NCI-H2227 treated with DMSO at 0.1 percent for 48 hours (cell line): ENCODE measurements around the gene PPP1R12A.

Experiments
- DNase-seq: peaks from one replicate; lab custom pipeline; 2025; lab: John Stamatoyannopoulos, UW

Gene PPP1R12A

GRCh38 chr12:79935624-79936345, 888 bp upstream of the PPP1R12A start:
- no peak for DNase-seq

- peak; percentile 68 for DNase-seq
These were observed 446 bp downstream of the PPP1R12A start for GRCh38 chr12:79934281-79935020.

GRCh38 chr12:79933532-79934264, 1.2 kb downstream of the PPP1R12A start:
- peak; percentile 57 for DNase-seq

DNA sequence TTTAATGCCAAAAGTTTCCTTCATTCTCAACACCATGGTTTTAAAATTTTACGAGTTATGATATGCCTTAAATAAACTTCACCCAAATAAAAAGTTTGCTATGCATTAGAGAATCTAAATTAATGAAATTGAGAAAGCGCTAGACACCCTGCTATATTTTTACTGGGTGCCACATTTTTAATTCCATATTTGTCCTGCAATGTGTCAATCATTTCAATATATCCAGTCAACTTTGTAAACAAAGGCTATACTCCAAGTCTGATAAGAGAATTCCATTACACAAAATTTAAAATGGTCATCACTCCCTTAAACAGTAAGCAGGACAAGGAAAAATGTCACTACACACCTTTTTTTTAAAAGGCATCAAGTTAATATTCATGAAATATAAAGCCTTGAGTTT, 1.9 kb downstream of the PPP1R12A start:
- no peak for DNase-seq

- DNase-seq, result no peak
These were observed 2.5 kb downstream of the PPP1R12A start for GRCh38 chr12:79932357-79932756.

DNA sequence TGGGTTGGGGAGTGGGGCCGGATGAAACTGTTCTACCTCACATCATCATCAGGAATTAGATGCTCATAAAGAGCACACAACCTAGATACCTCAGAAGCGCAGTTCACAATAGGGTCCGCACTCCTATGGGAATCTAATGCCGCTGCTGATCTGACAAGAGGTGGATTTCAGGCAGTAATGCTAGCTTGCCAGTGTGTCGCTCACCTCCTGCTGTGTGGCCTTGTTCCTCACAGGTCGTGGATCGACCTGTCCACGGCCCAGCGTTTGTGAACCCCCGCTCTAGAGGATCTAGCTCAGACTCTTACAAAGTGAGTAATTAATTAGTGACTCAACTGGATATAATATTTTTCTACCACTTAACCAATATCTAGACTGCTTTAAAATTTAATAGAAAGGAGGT, 5.8 kb downstream of the PPP1R12A start:
- no peak for DNase-seq

DNA sequence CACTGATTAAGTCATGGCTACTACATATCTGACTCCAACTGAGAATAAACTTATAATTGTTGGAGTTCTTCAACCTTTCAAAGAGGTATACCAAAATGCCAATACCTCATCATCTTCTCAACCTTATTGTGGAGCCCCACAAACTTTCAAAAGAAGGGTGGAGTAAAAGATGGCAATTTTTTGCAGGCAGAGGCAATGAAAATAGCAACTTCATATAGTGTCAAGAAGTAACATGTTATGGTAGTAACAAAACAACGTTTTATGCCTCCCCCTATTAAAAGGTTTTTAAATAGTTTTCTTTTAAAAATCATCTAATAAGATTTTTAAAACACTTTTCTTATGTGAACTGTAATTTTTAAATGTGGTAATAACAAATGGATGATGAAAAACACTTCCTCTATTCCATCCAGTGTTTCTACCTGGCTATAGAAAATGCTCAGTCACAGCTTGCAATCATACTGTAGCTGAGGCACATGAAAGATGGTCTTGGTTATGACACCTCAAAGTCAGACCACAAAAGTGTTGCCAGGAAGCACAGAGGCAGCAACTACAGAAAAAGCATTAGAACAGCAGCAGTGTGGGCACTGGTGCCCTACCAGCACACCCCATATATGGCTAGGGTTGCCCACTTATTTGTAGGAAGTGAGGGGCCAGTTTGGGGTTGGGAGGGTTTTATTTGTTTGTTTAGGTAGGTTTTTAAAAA, 7.0 kb downstream of the PPP1R12A start:
- DNase-seq, result no peak

DNA sequence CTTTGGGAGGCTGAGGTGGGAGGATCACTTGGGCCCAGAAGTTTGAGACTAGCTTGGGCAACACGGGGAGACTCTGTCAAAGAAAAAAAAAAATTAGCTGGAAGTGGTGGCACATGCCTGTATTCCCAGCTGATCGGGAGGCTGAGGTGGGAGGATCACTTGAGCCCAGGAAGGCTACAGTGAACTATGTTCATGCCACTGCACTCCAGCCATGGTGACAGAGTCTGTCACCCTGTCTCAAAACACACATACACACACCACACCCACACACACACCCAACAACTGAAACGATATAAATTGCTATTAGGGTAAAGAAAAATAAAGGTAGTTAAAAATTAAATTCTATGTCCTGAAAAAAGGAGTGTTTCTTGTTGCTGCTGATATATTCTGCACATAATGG, 7.9 kb downstream of the PPP1R12A start:
- DNase-seq, result no peak

DNA sequence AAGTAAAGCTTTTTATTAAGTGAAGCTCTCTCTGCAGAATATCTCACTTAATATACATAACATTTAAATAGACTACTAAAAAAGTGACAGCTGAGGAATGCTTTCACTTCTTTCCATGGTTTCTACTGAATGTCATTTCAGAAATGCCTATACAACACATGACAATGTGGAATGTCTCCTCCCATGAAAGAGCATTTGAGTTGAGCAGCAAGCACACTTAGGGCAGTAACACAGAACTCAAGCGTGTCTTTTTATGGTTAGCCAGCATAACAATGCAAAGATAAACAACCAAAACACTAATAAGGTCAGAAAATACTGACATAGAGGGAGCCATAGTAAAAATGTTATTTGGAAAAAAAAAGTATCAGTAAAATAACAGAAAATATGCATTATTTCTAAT, 9.4 kb downstream of the PPP1R12A start:
- DNase-seq, result no peak

- no peak for DNase-seq
These were observed 13.1 kb downstream of the PPP1R12A start for GRCh38 chr12:79921786-79922185.

GRCh38 chr12:79920421-79921238, 14.3 kb downstream of the PPP1R12A start:
- DNase-seq, result no peak

GRCh38 chr12:79919762-79920161, 15.1 kb downstream of the PPP1R12A start:
- no peak for DNase-seq

DNA sequence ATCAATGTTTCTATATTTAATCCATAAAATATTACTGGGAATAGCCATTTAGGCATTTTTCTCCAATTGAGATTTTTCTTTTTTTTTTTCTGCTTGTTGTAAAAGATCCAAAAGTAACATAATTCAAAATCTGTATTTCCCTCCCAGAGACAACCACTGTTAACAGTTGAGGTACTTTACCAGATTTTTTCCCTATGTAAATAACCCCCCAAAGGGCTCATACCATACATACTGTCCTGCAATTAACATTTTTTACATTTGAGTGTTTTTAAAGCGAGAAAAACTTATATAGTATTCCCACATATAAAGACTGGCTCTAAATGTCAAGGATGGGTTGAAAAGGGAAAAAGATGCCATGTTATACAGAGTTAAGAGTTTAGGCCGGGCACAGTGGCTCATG, 18.1 kb downstream of the PPP1R12A start:
- no peak for DNase-seq

DNA sequence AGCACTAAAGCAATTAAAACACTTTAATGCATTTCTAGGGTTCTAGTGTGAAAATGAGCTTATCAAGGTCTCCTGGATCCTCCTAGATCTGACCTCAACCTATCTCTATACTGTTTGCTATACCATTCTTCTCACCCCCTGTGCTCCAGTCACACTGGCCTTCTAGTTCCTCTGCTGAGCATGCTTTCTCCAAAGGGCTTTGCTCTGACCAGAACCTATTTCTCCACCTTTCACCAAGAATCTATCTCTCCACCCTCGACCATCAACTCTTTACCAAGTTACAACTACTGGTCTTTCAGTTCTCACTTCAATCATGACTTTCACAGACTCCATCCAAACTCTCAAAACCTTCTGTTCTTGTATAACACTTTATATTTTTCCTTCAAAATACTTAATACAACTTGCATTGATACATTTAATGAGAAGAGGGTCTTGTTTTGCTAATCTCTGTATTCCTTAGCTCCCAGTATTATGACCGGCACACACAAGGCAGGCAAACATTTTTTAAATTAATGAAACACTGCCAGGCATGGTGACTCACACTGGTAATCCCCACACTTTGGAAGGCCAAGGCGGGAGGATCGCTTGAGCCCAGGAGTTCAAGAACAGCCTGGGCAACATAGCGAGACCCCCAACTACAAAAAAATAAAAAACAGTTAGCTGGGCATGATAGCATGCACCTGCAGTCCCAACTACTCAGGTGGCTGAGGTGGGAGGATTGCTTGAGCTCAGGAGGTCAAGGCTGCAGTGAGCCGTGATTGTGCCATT, 22.8 kb downstream of the PPP1R12A start:
- no peak for DNase-seq

DNA sequence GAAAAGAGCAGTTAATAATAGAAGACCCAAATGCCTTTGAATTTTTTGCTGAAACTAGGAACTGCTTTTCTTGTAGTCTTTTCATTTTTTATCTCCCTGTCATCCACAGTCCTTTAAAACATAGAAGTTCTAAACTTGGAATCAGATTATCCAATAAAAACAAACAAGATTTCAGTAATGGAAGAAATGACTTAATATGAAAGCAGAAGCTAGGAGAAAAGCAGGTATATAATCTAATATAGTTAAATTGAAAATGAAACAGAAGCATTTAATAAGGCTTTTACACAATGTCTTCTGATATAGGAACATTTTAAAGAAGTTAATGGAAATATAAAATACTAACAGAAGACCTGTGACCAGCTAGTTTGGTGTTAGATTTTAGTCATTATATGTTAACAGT, 26.5 kb downstream of the PPP1R12A start:
- DNase-seq, result no peak

GRCh38 chr12:79901506-79901905, 33.4 kb downstream of the PPP1R12A start:
- DNase-seq, result no peak

DNA sequence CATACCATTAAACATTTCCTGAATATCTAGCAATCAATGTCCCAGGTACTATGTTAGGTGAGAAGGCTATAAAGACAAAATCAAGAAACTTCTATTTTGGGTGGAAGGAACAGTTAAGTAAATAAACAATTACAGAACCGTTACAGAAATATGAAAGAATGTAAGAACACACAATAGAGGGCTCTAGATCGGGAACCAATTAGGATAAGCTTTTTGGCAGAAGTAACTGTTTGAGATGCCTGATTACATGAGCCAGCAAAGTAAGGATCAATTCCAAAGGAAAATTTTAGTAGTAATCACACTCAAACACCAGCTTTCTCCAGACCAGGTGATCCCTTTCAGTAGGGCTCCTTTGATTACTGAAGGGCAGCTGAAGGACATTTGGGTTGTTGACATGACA, 33.9 kb downstream of the PPP1R12A start:
- DNase-seq, result no peak

GRCh38 chr12:79900199-79900598, 34.7 kb downstream of the PPP1R12A start:
- no peak for DNase-seq

DNA sequence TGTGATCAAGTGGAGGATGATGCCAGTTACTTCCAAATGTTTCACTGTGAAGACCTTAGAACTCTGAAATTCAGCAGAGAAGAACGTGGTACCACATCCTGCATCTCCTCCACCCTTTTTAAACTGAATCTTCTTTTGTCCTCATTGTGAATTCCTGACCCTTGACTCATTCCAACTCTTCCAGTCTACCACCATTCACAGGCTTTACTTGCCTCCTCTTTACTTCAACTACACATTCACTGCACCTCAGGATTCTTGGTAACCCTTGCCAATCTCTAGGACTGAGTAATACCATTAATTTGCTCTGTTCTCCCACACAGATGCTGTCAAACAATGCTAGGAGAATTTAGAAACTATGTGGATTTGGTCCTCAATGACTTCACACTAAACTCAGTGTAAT, 37.3 kb downstream of the PPP1R12A start:
- no peak for DNase-seq

- DNase-seq, result no peak
These were observed 39.1 kb downstream of the PPP1R12A start for GRCh38 chr12:79895804-79896203.

- DNase-seq, result no peak
These were observed 39.8 kb downstream of the PPP1R12A start for GRCh38 chr12:79895071-79895470.
